ENCODE data around the gene BTBD9.
"Not testable (repeated sequence)": the region's sequence is repeated elsewhere in the genome, so short reads cannot be mapped to it uniquely, and the experiment has no call there.

BTBD9 gene

DNA sequence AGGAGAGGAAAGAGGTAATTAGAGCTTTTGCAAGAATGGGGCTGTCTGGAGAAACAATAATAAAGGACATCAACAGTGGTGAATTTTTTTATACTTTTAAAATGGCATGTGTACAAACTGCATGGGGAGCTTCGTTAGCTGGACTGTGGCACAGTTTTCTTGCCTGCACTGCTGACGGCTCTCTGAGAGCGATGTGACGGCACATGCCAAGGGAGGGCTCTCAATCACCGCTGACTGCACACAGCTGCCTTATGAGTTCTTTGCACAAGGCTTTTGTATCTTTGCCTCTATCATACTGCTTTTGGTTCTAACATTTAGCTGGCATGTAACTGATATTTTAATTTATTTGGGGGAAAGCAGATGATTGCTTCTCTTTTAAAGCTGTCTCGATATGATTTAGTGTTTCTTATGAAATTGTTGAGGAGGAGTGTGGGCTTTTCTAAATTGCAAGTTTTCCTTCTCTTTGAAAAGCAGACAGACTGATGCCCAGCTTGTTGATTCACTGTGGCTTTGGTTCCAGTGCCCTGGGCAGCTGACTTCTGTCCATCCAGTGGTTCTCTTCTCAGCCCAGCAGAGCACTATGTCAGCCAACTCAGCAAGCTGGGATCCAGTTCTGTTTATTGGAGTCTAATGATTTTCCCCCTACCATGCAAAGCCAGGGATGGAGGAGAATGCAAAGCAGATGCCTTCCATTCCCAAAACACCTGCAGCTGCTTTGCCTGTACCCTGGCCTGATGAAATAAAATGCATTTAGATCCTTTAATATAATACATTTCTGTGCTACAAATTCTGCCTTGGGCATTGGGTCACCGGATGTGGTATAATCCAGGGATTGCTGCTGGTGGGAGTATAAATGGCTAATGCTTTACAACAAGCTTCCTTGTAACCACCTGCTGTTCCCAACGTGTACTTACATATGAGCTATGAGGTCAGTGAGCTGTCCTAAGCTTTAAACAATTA is 496.3 kb downstream of the BTBD9 start:
- DNase-seq (ENCODE audit: low read depth) = no peak

- no peak for DNase-seq (ENCODE audit: low read depth)
These were observed 497.4 kb downstream of the BTBD9 start for GRCh38 chr6:38142178-38142902.

DNA sequence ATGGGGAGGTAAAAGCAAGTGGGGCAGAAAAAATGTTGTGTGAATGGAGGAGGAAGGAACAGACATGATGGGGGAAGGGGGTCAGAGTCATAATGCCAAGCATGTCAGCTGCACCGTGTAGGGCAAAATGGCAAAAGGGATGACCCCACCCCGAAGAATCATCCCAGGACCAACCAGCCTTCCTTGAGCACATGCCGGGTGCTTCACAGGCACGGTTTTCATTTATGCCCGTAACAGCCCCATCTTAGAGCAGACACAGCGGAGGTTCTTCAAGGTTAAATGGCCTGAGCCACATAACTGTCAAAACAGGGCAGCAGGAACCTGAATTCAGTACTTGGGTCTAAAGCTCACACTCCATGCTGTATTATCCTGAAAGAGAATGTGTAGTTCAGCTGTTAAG is 498.0 kb downstream of the BTBD9 start:
- DNase-seq (ENCODE audit: low read depth) = no peak

DNA sequence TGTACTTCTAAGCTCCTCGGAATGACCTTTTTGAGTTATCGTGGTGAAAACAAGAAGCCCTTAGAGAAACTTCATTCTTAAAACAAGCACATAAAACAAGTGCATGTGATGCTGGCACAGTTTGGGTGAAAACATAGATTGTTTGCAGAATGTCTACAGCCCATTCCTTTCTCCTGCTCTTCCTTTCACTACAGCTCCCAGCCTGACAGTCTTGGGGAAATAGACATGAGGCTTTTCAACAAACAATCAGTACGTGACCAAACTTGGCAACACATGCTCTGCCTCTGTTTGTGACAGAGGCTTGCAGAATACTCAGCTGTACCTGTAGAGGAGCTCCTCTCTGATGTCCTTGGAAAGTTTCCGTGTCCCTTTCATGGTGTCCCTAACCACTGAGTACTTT is 498.6 kb downstream of the BTBD9 start:
- DNase-seq (ENCODE audit: low read depth) = no peak

DNA sequence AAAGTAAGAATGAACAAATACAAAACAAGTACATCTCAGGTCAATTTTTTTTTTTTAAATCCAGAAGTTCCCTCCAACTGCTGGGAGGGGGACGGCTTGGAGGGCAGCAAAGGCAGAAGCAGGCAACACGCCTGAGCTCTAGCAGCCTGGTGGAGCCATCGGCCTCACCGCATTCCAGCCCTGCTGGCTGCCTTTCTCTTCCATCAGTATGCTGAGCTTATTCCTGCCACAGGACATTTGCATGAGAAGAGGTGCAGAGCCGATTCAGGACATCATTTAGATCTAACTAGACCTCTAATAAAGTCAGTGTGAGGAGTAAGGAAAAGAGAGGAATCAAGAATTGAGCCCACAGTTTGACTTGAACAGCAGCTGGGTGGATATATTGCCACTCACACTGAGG is 501.4 kb downstream of the BTBD9 start:
- no peak for DNase-seq (ENCODE audit: low read depth)

DNA sequence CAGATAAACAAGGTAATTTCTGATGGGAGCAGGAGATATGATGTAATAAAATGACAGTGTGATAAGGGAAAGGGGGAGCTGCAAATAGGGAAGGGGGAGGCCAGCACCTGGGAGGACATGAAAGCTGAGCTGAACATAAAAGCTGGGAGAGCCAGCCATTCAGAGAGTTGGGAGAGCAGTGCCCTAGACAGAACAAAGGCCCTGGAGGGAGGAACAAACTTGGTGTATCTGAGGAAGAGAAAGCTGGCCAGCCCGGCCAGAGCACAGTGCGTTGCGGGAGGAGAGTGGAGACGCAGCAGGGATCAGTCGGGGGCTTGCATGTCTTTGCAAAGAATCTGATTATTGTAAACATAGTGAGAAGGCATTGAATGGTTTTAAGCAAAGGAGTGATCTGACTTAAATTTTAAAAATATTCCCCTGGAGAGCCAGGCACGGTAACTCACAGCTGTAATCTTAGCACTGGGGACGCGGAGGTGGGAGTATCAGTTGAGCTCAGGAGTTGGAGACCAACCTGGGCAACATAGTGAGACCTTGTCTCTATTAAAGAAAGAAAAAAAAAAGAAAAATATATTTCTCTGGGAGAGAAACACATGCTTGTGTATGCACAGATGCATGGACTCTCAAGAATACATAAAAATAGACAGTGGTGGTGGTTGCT is 502.0 kb downstream of the BTBD9 start:
- DNase-seq (ENCODE audit: low read depth) = no peak

DNA sequence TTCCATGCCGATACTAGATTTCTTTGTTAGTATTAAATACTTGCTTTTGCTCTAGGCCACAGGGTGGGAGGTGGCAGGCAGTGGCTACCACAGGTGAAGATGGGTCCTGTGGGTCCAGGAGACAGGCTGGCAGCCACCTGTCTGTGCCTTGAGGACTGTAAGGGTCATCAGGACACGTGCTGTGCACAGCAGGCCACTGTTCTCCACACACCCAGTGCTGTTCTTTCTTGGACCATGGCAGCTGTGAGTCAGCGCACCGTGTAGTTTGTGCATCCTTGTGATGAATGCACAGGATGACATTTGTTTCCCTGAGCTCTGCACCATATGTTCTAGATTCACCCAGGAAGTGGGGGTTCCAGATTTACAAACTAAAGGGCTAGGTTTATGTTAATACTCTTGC is 503.2 kb downstream of the BTBD9 start:
- DNase-seq (ENCODE audit: low read depth) = no peak

DNA sequence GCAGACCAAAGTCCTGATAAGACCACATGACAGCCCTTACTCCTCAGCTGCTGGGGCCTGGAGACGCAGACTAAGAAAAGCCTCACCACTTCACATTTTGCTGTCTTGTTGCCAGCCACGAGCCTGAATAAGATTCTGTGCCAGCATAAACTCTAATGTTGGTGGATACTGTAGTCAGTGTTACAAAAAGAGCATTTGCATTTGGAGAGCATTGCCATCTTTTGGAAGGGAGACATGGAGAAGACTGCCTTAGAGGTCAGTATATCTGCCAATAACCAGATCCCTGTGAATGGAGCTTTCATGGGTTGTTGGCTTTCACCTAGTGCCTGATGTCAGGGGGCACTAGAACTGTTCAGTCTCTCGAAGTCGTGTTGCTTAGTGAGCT is 505.0 kb downstream of the BTBD9 start:
- no peak for DNase-seq (ENCODE audit: low read depth)

- no peak for DNase-seq (ENCODE audit: low read depth)
These were observed 505.6 kb downstream of the BTBD9 start for GRCh38 chr6:38133932-38134703.

DNA sequence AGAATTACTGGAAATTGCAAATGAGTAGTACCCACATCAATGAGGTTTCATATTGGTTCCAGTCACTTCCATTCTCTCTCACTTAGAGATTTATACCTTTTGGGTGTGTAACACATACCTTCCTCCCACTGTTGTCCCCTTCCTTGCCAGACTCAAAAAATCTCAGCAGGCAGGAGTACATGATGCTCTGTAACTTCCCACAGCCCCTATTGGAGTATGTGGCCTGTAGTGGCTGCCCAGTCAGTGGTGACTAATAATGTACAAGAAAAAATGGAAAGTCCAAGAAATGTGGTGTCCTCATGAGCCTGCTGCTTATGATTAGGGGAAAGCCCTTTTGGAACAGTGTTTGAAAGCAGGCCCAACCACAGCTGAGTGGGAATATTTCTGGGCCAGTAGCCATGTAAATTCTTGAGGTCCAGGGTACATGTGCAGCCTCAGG is 508.2 kb downstream of the BTBD9 start:
- no peak for DNase-seq (ENCODE audit: low read depth)

DNA sequence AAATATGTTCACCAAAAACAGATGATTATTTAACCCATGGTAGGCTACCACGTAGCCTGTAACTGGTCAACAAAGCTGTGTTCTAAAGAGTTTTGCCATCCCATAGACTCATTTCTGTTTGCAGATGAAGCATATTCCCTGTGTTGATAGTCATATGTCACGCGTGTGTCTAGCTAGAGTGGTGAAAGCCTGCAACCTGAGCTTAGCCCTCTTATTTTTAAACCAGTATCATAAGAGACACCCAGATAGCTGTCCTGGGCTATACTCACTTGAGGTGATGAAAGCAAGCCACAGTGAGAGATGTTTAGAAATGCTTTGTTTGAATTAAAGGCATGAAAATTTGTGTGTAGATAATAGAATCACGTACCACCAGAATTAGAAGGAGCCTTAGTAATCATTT is 512.4 kb downstream of the BTBD9 start:
- no peak for DNase-seq (ENCODE audit: low read depth)

- DNase-seq (ENCODE audit: low read depth) = not testable (repeated sequence)
These were observed 515.4 kb downstream of the BTBD9 start for GRCh38 chr6:38124224-38124926.

DNA sequence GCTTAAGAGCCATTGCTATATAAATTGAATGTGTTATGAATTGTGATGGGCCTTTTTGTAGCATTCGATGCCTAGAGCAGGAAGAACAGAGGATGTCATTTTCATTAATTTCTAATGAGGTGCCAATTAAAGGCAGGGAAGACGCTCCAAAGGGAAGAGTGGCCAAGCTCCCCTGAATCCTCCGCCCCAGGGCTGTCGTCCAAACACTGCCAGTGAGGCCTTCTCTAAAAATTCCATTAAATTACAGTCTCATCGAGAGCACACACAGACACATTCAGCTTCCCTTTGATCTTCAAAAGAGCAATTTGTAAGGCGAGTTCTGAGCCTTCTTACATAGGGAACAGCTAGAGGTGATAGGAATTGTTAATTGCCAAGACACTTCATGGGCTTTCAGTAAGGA is 520.2 kb downstream of the BTBD9 start:
- DNase-seq (ENCODE audit: low read depth) = no peak

- no peak for DNase-seq (ENCODE audit: low read depth)
These were observed 520.9 kb downstream of the BTBD9 start for GRCh38 chr6:38118791-38119365.
